GM21529 (cell line): ENCODE data around the gene GAL3ST1.
"Not testable (repeated sequence)": the region's sequence is repeated elsewhere in the genome, so short reads cannot be mapped to it uniquely, and the experiment has no call there.

ENCODE experiments used
- ATAC-seq: cut with Tn5 transposase; IDR thresholded peaks from one replicate; pipeline ENCODE4 v1.9.1; 2021; ENCODE audit not compliant: unreplicated experiment

GAL3ST1 gene

GRCh38 chr22:30596886-30597285 is 22.4 kb upstream of the GAL3ST1 start:
- ATAC-seq = no peak

DNA sequence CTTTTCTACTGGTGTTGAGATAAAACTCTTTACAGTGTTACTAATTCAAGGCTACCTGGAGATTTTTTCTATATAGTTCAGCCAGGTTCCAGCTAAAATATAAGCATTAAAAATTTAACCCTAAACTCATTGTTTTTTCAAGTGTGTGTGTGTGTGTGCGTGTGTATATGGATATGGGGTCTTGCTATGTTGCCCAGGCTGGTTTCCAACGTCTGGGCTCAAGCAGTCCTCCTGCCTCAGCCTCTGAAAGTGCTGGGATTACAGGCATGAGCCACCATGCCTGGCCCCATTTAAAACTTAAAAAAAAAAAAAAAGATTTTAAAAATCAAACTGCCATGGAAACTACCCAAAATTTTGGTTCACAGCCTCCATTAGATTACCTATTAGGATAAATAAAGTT is 21.7 kb upstream of the GAL3ST1 start:
- no peak for ATAC-seq

DNA sequence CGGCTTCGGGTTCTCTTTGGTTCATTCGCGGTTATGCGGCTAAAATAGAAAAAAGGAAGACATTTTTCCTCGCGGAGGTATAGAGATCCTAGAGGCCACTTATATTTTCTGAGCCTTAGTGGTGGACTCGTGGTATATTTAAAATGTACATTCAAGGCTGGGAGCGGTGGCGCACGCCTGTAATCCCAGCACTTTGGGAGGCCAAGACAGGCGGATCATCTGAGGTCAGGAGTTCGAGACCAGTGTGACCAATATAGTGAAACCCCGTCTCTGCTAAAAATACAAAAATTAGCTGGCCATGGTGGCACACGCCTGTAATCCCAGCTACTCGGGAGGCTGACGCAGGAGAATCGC is 17.9 kb upstream of the GAL3ST1 start:
- ATAC-seq = not testable (repeated sequence)

DNA sequence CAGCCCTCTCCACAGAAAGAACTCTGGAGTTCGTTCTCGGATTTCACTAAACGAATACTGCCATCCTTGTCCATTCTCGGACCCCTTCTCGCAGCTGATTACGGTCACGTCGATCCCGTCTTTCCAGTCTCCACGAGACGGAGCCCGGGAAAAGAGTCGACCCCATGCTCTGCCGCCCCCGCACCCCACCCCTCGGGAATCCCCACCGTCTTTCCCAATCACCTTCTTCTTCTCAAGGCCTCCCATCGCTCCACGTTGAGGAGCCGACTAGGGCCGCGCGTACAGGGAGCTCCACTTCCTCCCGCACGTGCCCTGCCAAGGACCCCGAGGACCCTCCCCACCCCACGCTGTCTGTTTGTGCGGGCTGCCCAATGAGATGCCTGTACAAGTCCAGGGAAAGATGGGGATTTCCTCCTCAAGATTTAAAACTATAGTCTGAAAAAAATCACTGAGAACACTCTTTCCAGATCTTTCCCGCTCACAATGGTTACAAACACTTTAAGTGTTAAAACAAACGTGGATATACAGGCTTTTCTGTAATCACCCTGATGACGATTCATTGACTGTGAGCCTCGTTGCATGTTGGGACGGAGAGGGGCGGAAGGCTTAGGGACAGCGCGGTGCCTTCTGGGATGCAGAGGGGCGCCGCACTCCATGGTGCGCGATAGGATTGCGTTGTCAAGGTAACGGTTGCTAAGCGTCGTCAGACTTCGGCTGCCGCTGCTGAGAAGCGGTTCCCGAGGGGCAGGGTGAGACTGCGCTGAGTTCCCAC is 17.3 kb upstream of the GAL3ST1 start, which contains the start of gene PES1:
PES1 (minus strand) TSS at position 323 of the 772 bp plus-strand sequence; CDS start at position 246, 77 bp downstream.
- peak; percentile 97 for ATAC-seq

DNA sequence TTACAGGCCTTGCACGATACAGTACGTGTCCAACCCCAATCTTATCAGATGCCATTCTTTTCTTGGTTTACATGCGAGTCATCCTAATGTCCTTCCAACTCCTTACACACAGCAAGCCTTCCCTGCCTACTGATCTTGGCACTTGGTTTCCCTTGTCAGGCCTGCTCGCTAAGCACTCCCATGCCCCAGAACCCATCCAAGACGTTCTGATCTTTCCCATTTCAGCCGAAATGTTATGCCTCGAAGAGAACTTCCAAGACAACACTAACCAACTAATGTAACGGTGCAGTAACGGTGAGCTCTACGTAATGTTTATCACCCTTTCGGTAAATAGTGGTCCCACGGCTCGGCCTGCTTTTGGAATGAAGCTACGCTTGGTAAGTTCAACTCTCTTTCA is 16.7 kb upstream of the GAL3ST1 start:
- ATAC-seq = no peak

GRCh38 chr22:30586414-30586813 is 11.9 kb upstream of the GAL3ST1 start:
- ATAC-seq = no peak

- no peak for ATAC-seq
Measured at GRCh38 chr22:30584441-30584840, 10.0 kb upstream of the GAL3ST1 start.

DNA sequence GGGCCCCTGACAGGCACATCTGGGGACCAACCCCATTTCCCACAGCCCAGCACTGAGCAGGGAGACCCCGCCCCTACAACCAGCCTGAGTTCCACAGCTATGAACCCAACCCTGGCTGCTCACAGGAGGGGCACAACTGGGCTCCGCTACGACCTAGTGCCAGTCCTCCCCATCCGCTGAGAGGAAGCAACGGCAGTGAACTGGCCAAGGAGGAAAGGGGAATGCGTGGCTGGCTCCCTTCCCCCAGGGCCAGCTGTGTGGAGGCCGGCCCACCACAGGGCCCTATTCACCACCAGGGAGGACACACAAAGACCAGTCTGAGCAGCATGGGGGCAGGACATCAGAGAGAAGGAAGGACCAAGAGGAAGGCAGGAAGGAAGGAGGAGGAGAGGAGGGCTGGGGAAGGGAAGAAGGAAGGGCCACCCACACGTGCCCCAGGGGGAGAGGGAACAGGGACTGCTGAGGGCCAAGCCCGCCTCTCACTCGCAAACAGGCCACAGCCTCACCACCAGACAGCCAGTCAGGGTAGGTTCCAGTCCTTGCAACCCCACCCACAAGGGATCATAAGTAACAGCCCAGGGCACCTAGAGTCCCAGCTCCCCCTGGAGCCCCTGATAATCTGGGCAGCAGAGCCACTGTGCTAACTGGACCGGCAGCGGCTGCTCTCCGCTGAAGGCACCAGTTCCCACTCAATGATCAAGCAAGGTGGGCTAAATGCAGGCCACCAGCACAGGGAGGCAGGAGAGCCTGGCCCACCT is 8.5 kb upstream of the GAL3ST1 start:
- ATAC-seq = no peak

DNA sequence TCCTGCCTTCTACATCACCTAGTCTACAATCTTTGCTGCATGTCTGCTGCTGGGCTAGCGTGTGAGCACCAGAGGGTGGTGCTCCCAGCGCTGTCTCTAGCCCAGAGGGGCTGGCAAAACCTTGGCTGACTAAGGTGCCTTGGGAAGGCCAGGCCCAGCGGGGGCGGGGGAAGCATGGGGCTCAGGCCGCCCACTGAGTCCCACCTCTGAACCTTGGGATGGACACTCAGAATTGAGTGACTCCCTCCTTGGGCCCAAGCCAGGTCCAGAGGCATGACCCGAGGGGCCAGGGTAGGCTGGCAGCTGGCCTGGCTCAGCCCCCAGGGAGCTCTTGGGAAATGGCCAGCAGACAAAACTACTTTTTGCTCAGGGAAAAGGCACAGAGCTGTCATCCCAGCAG is 7.6 kb upstream of the GAL3ST1 start:
- no peak for ATAC-seq

DNA sequence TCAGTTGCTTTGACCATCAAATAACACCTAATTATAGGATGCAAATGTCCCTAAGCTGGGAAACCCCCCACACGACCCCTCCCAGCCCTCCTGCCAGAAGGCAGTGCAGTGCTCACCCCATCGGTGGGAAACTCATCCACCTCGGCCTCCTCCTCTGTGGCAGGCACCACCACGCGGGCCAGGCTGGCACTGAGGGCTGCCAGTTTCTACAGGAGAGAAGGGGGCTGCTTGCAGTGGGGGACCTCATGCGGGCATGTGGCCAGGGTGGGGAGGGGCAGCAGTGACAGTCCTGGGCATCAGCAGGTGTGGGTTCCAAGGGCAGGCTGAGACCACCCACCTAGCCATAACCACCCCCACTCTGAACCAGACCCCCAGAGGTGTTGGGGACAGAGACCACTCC is 6.4 kb upstream of the GAL3ST1 start:
- no peak for ATAC-seq

DNA sequence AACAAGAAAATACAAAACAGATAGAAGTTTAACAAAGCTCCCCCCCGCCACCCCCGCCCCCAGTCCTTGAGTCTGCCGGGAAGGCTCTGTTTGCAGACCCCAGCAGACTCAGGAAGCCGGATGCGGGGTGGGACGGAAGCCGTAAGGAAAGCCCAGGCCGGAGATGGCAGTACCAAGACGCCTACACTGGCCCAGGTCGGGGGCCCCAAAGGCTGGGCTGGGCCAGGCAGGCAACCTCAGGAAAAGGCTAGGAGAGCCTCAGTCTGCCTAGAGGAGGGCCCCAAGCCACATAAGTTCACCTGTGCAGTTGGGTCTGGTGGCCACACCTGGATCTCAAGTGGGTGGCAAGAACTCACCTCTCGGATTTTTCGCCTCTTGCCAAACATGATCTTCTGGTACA is 4.0 kb upstream of the GAL3ST1 start:
- no peak for ATAC-seq

DNA sequence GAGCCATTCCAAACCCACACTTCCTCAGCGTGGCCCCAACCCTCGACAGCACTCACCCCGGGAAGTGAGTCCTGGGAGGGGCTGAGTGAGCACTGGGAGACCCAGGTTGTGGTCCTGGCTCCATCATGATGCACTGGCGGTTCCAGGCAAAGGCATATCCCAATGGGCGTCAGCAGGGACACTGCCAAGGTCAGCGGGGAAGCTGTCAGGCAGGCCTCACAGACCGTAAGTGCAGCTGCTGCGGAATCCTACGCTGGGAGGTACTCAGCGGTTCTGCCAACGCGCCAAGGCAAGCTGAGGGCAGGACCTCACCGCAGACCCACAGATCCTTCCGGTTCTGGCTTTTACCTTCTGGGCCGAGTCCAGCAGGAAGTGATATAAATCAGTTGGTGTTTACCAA is 1.4 kb upstream of the GAL3ST1 start:
- no peak for ATAC-seq

GRCh38 chr22:30574997-30575671 is 669 bp upstream of the GAL3ST1 start:
- ATAC-seq = no peak

DNA sequence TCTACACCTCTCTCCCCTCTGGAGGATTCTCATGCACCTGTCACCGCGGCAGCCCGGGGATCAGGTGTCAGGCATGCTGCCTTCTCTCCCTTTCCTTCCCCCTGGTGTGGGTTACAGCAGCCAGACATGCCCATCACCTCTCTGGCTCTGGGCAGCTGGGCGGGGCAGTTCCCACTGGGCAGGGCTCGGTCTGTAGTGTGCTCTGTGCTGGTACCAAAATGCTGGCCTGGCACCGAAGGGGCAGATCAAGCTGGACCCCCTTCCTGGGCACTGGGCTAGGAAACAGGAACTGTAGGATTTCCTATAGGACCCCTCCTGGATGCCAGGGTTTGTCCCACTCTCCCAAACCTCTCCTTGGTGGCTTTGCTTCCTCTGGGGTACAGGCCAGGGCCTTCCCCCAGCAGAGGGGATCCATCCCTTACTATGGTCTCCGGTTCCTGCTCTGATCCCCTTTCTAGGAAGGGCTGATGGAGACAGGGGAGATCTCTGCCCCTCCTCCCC is 821 bp downstream of the GAL3ST1 start:
- ATAC-seq = no peak

DNA sequence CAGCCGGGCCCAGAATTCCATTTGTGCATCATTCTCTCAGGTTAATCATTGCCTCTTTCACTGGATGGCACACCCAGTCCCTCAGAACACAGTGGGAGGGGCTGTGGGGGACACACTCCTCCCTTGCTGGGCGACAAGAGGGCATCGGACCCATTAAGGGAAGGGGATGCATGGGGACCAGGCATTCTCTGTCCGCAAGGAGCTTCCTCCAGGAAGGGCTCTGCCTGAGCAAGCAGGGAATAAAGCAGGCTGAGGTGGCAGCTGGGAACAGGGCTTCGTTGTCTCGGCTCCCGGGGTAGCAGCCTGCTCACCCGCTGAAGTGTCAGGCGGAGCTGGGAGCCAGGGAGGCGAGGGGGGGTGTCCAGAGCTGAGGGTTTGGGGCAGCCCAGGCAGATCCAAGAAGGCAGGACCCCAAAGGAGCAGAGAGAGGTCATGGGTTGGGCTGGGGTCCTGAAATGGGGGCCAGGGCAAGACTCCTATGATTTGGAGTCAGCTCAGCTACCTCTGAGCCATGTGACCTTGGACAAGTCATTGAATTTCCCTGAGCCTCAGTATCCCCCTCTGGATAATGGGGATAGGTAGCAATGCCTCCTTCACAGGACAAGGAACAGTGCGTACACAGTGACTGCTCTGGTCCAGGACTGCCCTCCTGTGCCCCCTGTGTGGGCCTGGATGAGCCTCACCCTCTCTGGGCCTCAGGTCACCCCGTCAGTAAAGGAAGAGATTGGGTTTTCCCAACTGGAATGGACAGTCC is 1.4 kb downstream of the GAL3ST1 start:
- no peak for ATAC-seq

DNA sequence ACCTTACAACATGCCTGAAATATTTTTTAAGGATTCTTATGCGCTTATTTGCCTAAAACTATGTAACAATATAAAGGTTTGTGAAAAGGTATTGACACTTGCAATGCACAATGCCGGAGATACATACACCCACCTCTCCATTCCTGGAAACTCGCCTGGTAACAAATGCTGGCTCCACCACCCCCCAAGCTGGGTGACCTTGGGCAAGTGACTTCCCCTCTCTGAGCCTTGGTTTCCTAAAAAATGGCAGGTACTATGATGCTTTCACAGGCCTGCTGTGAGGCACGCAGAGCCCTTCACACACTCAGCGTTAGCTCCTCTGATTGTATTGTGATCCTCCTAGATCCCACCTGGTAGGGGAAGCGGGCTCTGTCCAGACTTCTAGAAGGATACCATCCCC is 2.3 kb downstream of the GAL3ST1 start:
- no peak for ATAC-seq

- ATAC-seq = no peak
Measured at GRCh38 chr22:30569674-30570202, 4.7 kb downstream of the GAL3ST1 start.

DNA sequence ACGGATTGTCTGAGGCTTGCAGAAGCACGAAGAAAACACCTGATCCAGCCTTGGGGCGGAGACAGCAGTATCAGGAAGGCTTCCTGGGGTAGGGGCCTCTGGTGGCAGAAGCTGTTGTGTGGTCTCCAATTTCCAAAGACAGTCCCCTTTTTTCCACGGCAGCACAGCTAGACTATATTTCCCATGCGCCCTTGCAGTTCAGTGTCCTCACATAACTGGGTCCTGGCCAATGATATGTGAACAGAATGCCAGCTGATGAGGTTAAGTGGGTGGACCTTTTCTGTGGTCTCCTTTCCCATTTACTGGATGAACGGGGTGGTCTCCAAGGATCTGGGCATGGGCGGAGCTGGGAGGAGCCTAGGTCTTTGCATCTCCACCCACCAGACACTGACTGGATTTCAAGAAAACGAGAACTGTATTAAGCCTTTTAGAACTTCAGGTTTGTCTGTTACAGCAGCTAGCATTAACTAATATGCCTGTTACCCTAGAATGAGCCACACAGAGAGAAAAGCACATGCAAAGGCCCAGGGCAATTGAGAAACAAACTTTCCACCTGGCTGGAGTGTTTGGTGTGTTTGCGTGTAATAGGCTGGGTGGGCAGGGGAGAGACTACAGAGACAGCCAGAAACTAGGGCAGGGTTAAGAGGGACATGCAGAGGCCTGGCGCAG is 6.2 kb downstream of the GAL3ST1 start:
- no peak for ATAC-seq

- not testable (repeated sequence) for ATAC-seq
Measured at GRCh38 chr22:30567277-30567676, 7.2 kb downstream of the GAL3ST1 start.

GRCh38 chr22:30566125-30566524 is 8.3 kb downstream of the GAL3ST1 start:
- ATAC-seq = no peak
